Thyroid gland (tissue), 4 donors: ENCODE results near the gene C12orf76. TPM values are rescaled to one million over a fixed set of nuclear protein-coding genes. Genes with fewer than 3 reads are reported as not detected.

Source experiments
- DNase-seq, 2 donors: peaks; one replicate each; pipeline ENCODE4 v3.0.0-alpha.2; 2019
- H3K27ac ChIP-seq, 3 donors: fragments of 200-600 bp; sonication (generic); 1 replicate in 2 of 3; 2 replicates in 1 of 3; pipeline ENCODE4 v1.5.1; 2016 to 2019; ENCODE audit warnings: mild to moderate bottlenecking in 1 of 3, moderate library complexity in 1 of 3
- H3K27me3 ChIP-seq: fragments of 200-600 bp; sonication (generic); one replicate; pipeline ENCODE4 v1.5.1; 2019
- H3K36me3 ChIP-seq, 2 donors: fragments of 200-600 bp; sonication (generic); one replicate each; pipeline ENCODE4 v1.5.1; 2016 to 2019
- H3K4me1 ChIP-seq, 2 donors: fragments of 200-600 bp; sonication (generic); one replicate each; pipeline ENCODE4 v1.5.1; 2017 to 2019
- H3K4me3 ChIP-seq, 3 donors: fragments of 200-600 bp; sonication (generic); replicated peaks in 1 of 3; 1 replicate in 2 of 3; 2 replicates in 1 of 3; pipeline ENCODE4 v1.5.1; 2016; ENCODE audit warnings: mild to moderate bottlenecking in 1 of 3
- H3K9me3 ChIP-seq: fragments of 200-600 bp; sonication (generic); one replicate; pipeline ENCODE4 v1.5.1; 2017
- POLR2A ChIP-seq, 2 donors: fragments of 450-650 bp; IDR thresholded peaks; one replicate each; pipeline ENCODE4 v1.6.1; 2017; ENCODE audit warnings: antibody characterized with exemption in 2 of 2, mild to moderate bottlenecking in 2 of 2, moderate library complexity in 1 of 2
- WGBS, 2 donors: methylation state at CpG; one replicate each; pipeline ENCODE4 v1.1.5; 2017; 5-methylcytosine and 5-hydroxymethylcytosine counted together
- intact Hi-C: fragments of 100-400 bp; cut with DNase I; formaldehyde crosslinking; loops from one replicate; pipeline ENCODE4 v1.15.1; 2023
- total RNA-seq, 4 donors: library from RNA; depleted of rRNA; stranded (reverse); fragments of >200 nt; gene quantifications; one replicate each; pipeline ENCODE4 v1.2.3, GENCODE V29; 2016
- TF ChIP-seq, protein P1 (sequence below), 6 experiments: fragments of 200-600 bp in 3 of 6; fragments of 450-650 bp in 3 of 6; sonication (generic) in 3 of 6; IDR thresholded peaks; one replicate each; pipeline ENCODE4 v1.5.1; 2016 to 2019; ENCODE audit warnings: antibody characterized with exemption in 6 of 6, mild to moderate bottlenecking in 2 of 6, inconsistent platforms in 1 of 6, moderate library complexity in 1 of 6

The C12orf76 gene
- total RNA-seq, 4 donors from 2014 or later: 16.1 to 41.5 (median 21.9) TPM

DNA sequence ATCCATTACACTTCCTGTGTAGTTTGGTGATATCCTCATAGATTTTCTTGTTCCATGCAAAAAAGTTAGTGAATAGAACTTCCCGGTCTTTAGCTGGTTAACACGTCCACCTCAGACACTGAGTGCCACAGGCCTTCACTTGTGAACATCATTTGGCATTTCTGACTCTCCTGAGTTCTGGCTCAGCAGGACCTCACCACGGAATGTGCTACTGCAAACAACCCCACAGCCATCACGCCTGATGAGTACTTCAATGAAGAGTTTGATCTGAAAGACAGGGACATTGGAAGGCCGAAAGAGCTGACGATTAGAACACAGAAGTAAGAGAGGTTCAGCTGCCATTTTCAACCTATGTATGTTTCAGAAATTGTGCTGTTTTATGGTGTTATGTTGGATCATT lies 20.0 kb downstream of the C12orf76 start:
- Histone ChIP-seq H3K4me1 (peaks cover 15% of the 10 kb centered on the region in 2 donors), H3K9me3 (no peaks in the 10 kb centered on the region), H3K27ac (no peak overlapping the region), H3K4me3 (no peak overlapping the region), H3K27me3 (no peaks in the 10 kb centered on the region), H3K36me3 (peaks cover 32 to 39% of the 10 kb centered on the region in 2 donors)
- no peak for DNase-seq
- intact Hi-C loops: no loop called here
- 75 to 77% methylated on average over 6 of the region's 6 CpGs for WGBS, 2 donors
- TF ChIP-seq, protein P1, sequence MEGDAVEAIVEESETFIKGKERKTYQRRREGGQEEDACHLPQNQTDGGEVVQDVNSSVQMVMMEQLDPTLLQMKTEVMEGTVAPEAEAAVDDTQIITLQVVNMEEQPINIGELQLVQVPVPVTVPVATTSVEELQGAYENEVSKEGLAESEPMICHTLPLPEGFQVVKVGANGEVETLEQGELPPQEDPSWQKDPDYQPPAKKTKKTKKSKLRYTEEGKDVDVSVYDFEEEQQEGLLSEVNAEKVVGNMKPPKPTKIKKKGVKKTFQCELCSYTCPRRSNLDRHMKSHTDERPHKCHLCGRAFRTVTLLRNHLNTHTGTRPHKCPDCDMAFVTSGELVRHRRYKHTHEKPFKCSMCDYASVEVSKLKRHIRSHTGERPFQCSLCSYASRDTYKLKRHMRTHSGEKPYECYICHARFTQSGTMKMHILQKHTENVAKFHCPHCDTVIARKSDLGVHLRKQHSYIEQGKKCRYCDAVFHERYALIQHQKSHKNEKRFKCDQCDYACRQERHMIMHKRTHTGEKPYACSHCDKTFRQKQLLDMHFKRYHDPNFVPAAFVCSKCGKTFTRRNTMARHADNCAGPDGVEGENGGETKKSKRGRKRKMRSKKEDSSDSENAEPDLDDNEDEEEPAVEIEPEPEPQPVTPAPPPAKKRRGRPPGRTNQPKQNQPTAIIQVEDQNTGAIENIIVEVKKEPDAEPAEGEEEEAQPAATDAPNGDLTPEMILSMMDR (IDR thresholded peaks at IDR 0.05): no peak
- TF ChIP-seq POLR2A (IDR thresholded peaks at IDR 0.05): no peak

DNA sequence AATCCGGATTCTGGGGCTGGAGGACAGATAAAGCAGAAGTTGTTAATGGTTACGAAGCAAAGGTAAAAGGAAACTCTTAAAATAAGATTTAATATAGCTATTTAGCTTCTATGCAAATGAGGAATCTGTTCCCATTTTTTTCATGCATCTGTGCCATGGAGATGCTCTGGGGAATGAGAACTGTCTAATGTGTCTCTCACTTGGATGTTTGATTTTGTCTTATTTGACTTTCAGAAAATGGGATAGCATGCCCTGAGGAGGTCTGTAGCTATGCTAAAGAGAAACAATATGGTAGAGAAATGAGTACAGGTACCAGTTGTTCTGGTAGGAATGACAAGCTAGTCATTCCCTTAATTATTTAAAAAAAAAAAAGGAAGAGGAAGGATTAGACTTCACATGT lies 24.3 kb downstream of the C12orf76 start:
- Histone ChIP-seq H3K4me1 (peaks cover 17 to 20% of the 10 kb centered on the region in 2 donors), H3K36me3 (peaks cover 17 to 37% of the 10 kb centered on the region in 2 donors), H3K27me3 (no peaks in the 10 kb centered on the region), H3K27ac (peak overlapping the region; percentile 13 to 82 (median 73)), H3K9me3 (no peaks in the 10 kb centered on the region), H3K4me3 (no peak overlapping the region)
- intact Hi-C loops: no loop called here
- TF ChIP-seq, protein P1 (IDR thresholded peaks at IDR 0.05): no peak
- DNase-seq: no peak
- WGBS, 2 donors: 91 to 95% methylated on average over 2 of the region's 2 CpGs

DNA sequence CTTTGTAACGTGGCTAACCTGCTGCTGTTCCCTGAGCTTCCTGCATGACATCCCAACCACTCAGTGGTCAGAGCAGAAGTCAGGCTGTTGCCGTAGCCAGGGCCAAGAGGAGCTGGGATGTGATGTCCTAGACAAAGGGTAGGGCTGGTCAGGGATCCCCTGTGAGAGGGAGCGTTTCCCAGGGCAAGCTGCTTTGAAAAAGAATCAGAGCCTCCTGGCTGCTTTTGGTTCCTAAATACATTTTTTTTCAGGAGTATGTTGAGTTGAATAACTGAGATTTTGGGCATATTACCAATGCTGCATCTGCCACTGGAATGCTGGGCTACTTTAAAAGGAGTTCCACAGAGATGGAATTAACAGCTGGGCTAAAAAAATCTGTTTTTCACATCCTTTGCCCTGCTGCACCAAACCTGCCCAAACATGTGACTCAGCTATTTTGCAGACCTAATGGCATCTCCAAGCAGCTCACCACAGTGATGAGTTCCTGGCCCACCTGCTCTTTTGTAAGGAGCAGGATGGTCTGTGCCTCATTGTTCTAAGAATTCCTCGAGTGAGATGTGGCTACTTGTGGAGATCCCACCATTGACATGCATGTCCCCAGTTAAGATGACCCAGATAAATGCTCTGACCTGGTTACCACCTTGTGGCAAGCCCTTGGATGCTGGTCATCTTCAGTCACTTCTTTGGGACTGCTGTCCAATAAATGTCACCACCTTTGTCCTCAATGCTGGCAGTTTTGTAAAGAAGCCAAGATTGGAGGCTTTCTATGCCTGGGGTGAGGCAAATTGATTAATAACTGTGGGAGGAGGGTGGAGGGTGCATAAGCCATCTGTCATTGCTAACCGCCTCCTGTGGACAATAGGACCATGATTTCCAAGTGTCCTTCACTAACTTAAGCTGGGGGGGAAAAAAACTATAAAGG lies 25.0 kb downstream of the C12orf76 start:
- 86 to 87% methylated on average over 5 of the region's 5 CpGs for WGBS, 2 donors
- H3K4me1 ChIP-seq: peaks cover 17 to 20% of the 10 kb centered on the region in 2 donors
- DNase-seq: no peak
- intact Hi-C loops: no loop called here
- peak overlapping the region; percentile 13 to 82 (median 73) for H3K27ac ChIP-seq
- no peak overlapping the region for H3K4me3 ChIP-seq
- TF ChIP-seq, protein P1 (IDR thresholded peaks at IDR 0.05): no peak
- no peak for TF ChIP-seq POLR2A (IDR thresholded peaks at IDR 0.05)
- H3K27me3 ChIP-seq: no peaks in the 10 kb centered on the region
- H3K9me3 ChIP-seq: no peaks in the 10 kb centered on the region
- peaks cover 14 to 32% of the 10 kb centered on the region in 2 donors for H3K36me3 ChIP-seq

DNA sequence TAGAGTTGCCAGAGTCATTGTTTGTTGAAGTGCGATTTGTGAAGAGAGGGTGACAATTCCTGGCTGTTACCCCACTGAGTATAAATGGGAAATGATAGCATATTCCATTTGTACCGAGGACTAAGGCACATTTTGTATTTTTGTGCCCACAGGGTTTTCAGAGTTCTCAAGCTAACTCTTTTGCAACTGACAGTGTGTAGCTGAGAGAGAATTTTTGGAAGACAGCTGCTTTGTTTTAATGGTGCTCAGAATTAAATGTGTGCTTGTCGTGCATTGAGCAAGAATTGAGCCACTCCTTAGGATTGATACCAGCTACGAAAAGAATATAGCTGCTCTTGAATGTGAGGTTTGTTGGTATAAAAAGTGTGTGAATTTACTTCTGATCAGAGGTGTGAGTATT lies 27.4 kb downstream of the C12orf76 start:
- Histone ChIP-seq H3K27ac (peak overlapping the region in 1 of 3 donors; percentile 1), H3K27me3 (no peaks in the 10 kb centered on the region), H3K36me3 (peaks cover 17 to 31% of the 10 kb centered on the region in 2 donors), H3K4me1 (peaks cover 17 to 20% of the 10 kb centered on the region in 2 donors), H3K4me3 (no peak overlapping the region), H3K9me3 (no peaks in the 10 kb centered on the region)
- no peak for DNase-seq
- 93 to 95% methylated on average over 4 of the region's 4 CpGs for WGBS, 2 donors
- intact Hi-C loops: no loop called here
- TF ChIP-seq, protein P1 (IDR thresholded peaks at IDR 0.05): no peak

DNA sequence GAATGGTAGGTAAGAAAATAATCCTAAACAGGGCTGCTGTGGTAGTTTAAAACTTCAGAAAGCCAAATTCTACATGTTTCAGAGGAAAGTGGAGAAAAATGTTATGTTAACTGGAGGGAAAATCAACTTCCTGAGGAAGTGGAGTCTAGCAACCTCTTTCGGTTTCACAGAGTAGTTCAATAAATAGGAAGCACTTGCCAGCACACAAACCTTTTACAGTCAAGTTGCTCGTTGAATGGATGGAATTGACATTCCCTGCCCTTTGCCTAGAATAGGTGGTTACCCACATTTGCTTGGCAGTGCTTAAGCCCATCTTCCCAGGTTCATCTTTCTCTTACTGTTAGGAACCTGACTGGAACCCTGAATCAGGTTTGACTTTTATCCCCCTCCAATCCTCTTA lies 33.2 kb downstream of the C12orf76 start:
- H3K4me3 ChIP-seq: no peak overlapping the region
- no peak for DNase-seq
- TF ChIP-seq, protein P1 (IDR thresholded peaks at IDR 0.05): no peak
- no peak for TF ChIP-seq POLR2A (IDR thresholded peaks at IDR 0.05)
- 57 to 72% methylated on average over 2 of the region's 2 CpGs for WGBS, 2 donors
- H3K27me3 ChIP-seq: no peaks in the 10 kb centered on the region
- H3K9me3 ChIP-seq: no peaks in the 10 kb centered on the region
- intact Hi-C loops: no loop called here
- peaks cover 24 to 39% of the 10 kb centered on the region in 2 donors for H3K4me1 ChIP-seq
- peak overlapping the region in 2 of 3 donors; percentile 20 to 47 for H3K27ac ChIP-seq
- peaks cover 26 to 31% of the 10 kb centered on the region in 2 donors for H3K36me3 ChIP-seq
